B cell (primary cell): ENCODE results near the gene STX11. TPM values are rescaled to one million over a fixed set of nuclear protein-coding genes. Genes with fewer than 3 reads are reported as not detected.
A peak's percentile ranks its signal among the peaks of the same experiment; 100 is the strongest.

Experiments used
- ATAC-seq: fragments of 200-7000 bp; cut with Tn5 transposase; one replicate; pipeline ENCODE4 v1.10.0; 2021; ENCODE audit warnings: low read depth, mild to moderate bottlenecking, moderate number of reproducible peaks, moderate library complexity
- CTCF ChIA-PET: fragments of 350-600 bp; sonication (Branson Sonifier 250); formaldehyde crosslinking; loops from one replicate; lab custom pipeline; 2021; ENCODE audit warnings: antibody characterized with exemption, inconsistent platforms; lab: Charles Lee
- POLR2A ChIA-PET: fragments of 350-600 bp; sonication (Branson Sonifier 250); formaldehyde crosslinking; loops from one replicate; lab custom pipeline; 2021; ENCODE audit warnings: antibody characterized with exemption; lab: Charles Lee
- DNase-seq: peaks from one replicate; pipeline ENCODE4 v3.0.0; 2013
- H2AFZ ChIP-seq: 2 replicates; pipeline ENCODE4 v1.6.1; 2012; ENCODE audit warnings: mild to moderate bottlenecking, low read depth, low read length; ENCODE audit not compliant: insufficient read depth, poor library complexity, severe bottlenecking
- H3K27ac ChIP-seq, 2 donors: 1 replicate in 1 of 2; 2 replicates in 1 of 2; pipeline ENCODE4 v1.5.1; 2012 to 2013; ENCODE audit warnings: low read length in 2 of 2, mild to moderate bottlenecking in 2 of 2, moderate library complexity in 1 of 2
- H3K27me3 ChIP-seq, 4 experiments: fragments of 200-600 bp in 1 of 4; sonication (generic) in 1 of 4; replicated peaks in 1 of 4; 1 replicate in 2 of 4; 2 replicates in 2 of 4; pipeline versions ENCODE4 v1.6.1 to v1.7.0; 2013 to 2016; ENCODE audit warnings: low read length in 3 of 4, mild to moderate bottlenecking in 2 of 4, mixed read lengths in 1 of 4, moderate library complexity in 1 of 4; ENCODE audit not compliant: insufficient read depth in 4 of 4, control insufficient read depth in 3 of 4; ENCODE audit errors: control extremely low read depth in 1 of 4
- H3K36me3 ChIP-seq, 2 experiments: replicated peaks in 1 of 2; 1 replicate in 1 of 2; 2 replicates in 1 of 2; pipeline versions ENCODE4 v1.6.1 to v1.7.1; 2013; ENCODE audit warnings: low read length in 1 of 2; ENCODE audit not compliant: insufficient read depth in 2 of 2, control insufficient read depth in 1 of 2; ENCODE audit errors: control extremely low read depth in 1 of 2, extremely low read depth in 1 of 2
- H3K4me1 ChIP-seq, 2 donors: fragments of 200-600 bp in 1 of 2; sonication (generic) in 1 of 2; 1 replicate in 1 of 2; 2 replicates in 1 of 2; pipeline versions ENCODE4 v1.5.1 to v1.6.1; 2013 to 2017; ENCODE audit warnings: low read length in 2 of 2; ENCODE audit not compliant: control insufficient read depth in 2 of 2, insufficient read depth in 2 of 2
- H3K4me2 ChIP-seq: replicated peaks from 2 replicates; pipeline ENCODE3; 2012; ENCODE audit warnings: mild to moderate bottlenecking, low read depth, low read length; ENCODE audit not compliant: poor library complexity, severe bottlenecking
- H3K4me3 ChIP-seq, 5 experiments: fragments of 200-600 bp in 1 of 5; sonication (generic) in 1 of 5; 1 replicate in 3 of 5; 2 replicates in 2 of 5; pipeline versions ENCODE4 v1.5.1 to v1.7.0; 2011 to 2016; ENCODE audit warnings: low read length in 4 of 5, mild to moderate bottlenecking in 4 of 5, low read depth in 2 of 5, control low read depth in 1 of 5, moderate library complexity in 1 of 5; ENCODE audit not compliant: insufficient read depth in 1 of 5; ENCODE audit errors: control extremely low read depth in 1 of 5, extremely low read depth in 1 of 5
- H3K79me2 ChIP-seq: fragments of 200-600 bp; sonication (generic); one replicate; pipeline ENCODE4 v1.6.0; 2016; ENCODE audit warnings: low read length; ENCODE audit not compliant: control insufficient read depth, insufficient read depth
- H3K9ac ChIP-seq: fragments of 200-600 bp; sonication (generic); 2 replicates; pipeline ENCODE4 v1.6.1; 2017; ENCODE audit warnings: mild to moderate bottlenecking, low read length, moderate library complexity
- H3K9me3 ChIP-seq, 3 donors: one replicate each; pipeline versions ENCODE4 v1.6.1 to v1.7.1; 2013; ENCODE audit warnings: low read length in 2 of 3; ENCODE audit not compliant: control insufficient read depth in 2 of 3, insufficient read depth in 1 of 3; ENCODE audit errors: control extremely low read depth in 1 of 3
- H4K20me1 ChIP-seq: 2 replicates; pipeline ENCODE4 v1.6.0; 2012; ENCODE audit warnings: mild to moderate bottlenecking, low read length; ENCODE audit not compliant: insufficient read depth, control insufficient read depth, poor library complexity, severe bottlenecking
- H3K27ac Mint-ChIP-seq: one replicate; pipeline ENCODE4 v1.8.0; 2021; ENCODE audit warnings: mixed read lengths
- H3K27me3 Mint-ChIP-seq: one replicate; pipeline ENCODE4 v1.8.0; 2021; ENCODE audit warnings: mixed read lengths
- H3K4me1 Mint-ChIP-seq: one replicate; pipeline ENCODE4 v1.8.0; 2021; ENCODE audit warnings: mixed read lengths
- H3K4me3 Mint-ChIP-seq: one replicate; pipeline ENCODE4 v1.8.0; 2021; ENCODE audit warnings: mixed read lengths
- H3K9me3 Mint-ChIP-seq: one replicate; pipeline ENCODE4 v1.8.0; 2022; ENCODE audit warnings: mixed read lengths; ENCODE audit not compliant: insufficient read depth
- EZH2 ChIP-seq: IDR thresholded peaks from 2 replicates; pipeline ENCODE4 v1.6.1; 2012; ENCODE audit warnings: borderline replicate concordance, low read depth, mild to moderate bottlenecking, moderate library complexity, low read length; ENCODE audit not compliant: insufficient read depth, poor library complexity, severe bottlenecking
- WGBS: methylation state at CpG from one replicate; pipeline ENCODE4 v1.1.5; 2013; ENCODE audit warnings: missing lambda C conversion rate; ENCODE audit not compliant: insufficient coverage; 5-methylcytosine and 5-hydroxymethylcytosine counted together
- intact Hi-C: fragments of 100-400 bp; cut with micrococcal nuclease; formaldehyde crosslinking; loops from one replicate; pipeline ENCODE4 v1.10.0; 2022
- polyA plus RNA-seq: library from polyadenylated mRNA; depleted of rRNA; stranded (reverse); fragments of >200 nt; gene quantifications from 2 replicates; pipeline ENCODE4 v1.2.3, GENCODE V29; 2012
- total RNA-seq, 2 donors: library from RNA; stranded (reverse); fragments of 120-200 nt in 1 of 2; gene quantifications; 1 replicate in 1 of 2; 2 replicates in 1 of 2; pipeline versions ENCODE4 v1.2.3 to v1.2.4, GENCODE V29; 2013 to 2022
- TF ChIP-seq, protein P1 (sequence below): fragments of 200-600 bp; IDR thresholded peaks from one replicate; pipeline ENCODE4 v1.8.0; 2022; ENCODE audit warnings: antibody characterized with exemption, mild to moderate bottlenecking

Gene STX11
- total and polyA plus RNA-seq, 2 donors (not counting 1 experiment from before 2014, with no cell fraction given): 10.3 to 14.6 TPM

DNA sequence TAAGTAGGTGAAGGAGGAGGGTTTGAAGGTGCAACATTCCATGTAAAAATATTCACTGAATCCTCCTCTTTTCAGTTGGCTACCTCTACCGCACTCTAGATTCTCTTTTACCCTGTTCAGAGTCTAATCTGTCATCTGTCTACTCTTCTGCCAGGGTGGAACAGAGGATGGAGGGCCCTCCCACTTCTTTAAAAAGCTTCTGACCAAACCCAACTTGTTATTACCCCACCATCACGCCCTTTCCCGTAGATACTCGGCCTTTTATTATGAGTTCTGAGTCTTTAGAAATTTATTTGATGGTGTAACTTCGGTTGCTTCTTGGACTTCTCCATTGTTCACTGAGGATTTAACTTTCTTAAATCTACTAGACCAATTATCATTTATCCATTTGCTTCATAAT lies 11.7 kb downstream of the STX11 start:
- no peak for TF ChIP-seq EZH2
- TF ChIP-seq, protein P1, sequence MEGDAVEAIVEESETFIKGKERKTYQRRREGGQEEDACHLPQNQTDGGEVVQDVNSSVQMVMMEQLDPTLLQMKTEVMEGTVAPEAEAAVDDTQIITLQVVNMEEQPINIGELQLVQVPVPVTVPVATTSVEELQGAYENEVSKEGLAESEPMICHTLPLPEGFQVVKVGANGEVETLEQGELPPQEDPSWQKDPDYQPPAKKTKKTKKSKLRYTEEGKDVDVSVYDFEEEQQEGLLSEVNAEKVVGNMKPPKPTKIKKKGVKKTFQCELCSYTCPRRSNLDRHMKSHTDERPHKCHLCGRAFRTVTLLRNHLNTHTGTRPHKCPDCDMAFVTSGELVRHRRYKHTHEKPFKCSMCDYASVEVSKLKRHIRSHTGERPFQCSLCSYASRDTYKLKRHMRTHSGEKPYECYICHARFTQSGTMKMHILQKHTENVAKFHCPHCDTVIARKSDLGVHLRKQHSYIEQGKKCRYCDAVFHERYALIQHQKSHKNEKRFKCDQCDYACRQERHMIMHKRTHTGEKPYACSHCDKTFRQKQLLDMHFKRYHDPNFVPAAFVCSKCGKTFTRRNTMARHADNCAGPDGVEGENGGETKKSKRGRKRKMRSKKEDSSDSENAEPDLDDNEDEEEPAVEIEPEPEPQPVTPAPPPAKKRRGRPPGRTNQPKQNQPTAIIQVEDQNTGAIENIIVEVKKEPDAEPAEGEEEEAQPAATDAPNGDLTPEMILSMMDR: no peak
- Histone ChIP-seq H3K36me3 (peaks cover 0 to under 1% of the 10 kb centered on the region in 2 experiments), H3K4me3 (no peak overlapping the region), H3K9ac (no peak overlapping the region), H3K27me3 (no peaks in the 10 kb centered on the region), H2AFZ (no peak overlapping the region), H3K9me3 (no peaks in the 10 kb centered on the region), H3K4me2 (no peak overlapping the region), H4K20me1 (no peaks in the 10 kb centered on the region), H3K27ac (no peak overlapping the region), H3K79me2 (no peaks in the 10 kb centered on the region), H3K4me1 (peaks cover 8 to 17% of the 10 kb centered on the region in 2 donors)
- CTCF ChIA-PET: no interaction called here
- Mint-ChIP-seq H3K9me3 (no peaks in the 10 kb centered on the region), H3K27me3 (no peaks in the 10 kb centered on the region), H3K27ac (no peak overlapping the region), H3K4me1 (peaks cover 21% of the 10 kb centered on the region), H3K4me3 (no peak overlapping the region)
- no peak for DNase-seq
- ATAC-seq: no peak
- POLR2A ChIA-PET: no interaction called here
- 100% methylated on average over 1 of the region's 5 CpGs for WGBS
- intact Hi-C loops: no loop called here

DNA sequence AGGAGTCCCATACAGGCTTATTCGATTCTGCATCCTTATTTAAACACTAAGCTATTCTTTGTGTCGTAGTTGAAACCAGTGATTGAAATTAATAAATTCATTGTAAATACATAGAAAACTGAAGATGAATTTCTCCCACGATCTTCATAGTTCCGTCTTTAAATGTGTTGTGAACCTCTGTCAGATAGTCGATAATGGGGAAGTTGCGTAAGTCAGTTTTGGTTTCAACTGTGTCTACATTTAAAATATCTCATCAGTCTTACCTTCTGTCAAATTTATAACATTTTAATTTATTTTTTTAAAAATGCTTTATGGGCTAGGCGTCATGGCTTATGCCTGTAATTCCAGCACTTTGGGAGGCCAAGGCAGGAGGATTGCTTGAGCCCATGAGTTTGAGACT lies 12.7 kb downstream of the STX11 start:
- H3K27me3 ChIP-seq: no peaks in the 10 kb centered on the region
- DNase-seq: peak; percentile 63
- CTCF ChIA-PET: no interaction called here
- Mint-ChIP-seq H3K27me3 (no peaks in the 10 kb centered on the region), H3K4me1 (peaks cover 19% of the 10 kb centered on the region), H3K27ac (peak overlapping the region; percentile 42), H3K4me3 (peak overlapping the region; percentile 23), H3K9me3 (no peaks in the 10 kb centered on the region)
- H2AFZ ChIP-seq: peak overlapping the region; percentile 42
- 67% methylated on average over 1 of the region's 7 CpGs for WGBS
- no peaks in the 10 kb centered on the region for H4K20me1 ChIP-seq
- H3K27ac ChIP-seq: peak overlapping the region; percentile 32 to 66
- no peaks in the 10 kb centered on the region for H3K79me2 ChIP-seq
- TF ChIP-seq EZH2: no peak
- peak overlapping the region in 2 of 5 experiments; percentile 33 to 37 for H3K4me3 ChIP-seq
- H3K9me3 ChIP-seq: no peaks in the 10 kb centered on the region
- peak; percentile 64 for ATAC-seq
- H3K4me1 ChIP-seq: peaks cover 8 to 17% of the 10 kb centered on the region in 2 donors
- POLR2A ChIA-PET: no interaction called here
- peak overlapping the region; percentile 46 for H3K4me2 ChIP-seq
- intact Hi-C loops: no loop called here
- H3K36me3 ChIP-seq: no peaks in the 10 kb centered on the region
- peak overlapping the region; percentile 11 for H3K9ac ChIP-seq
